Transverse colon (tissue), 4 donors: ENCODE data around the gene PHETA1.

Experiments used
- EP300 ChIP-seq: sonication (generic); formaldehyde crosslinking; IDR thresholded peaks from one replicate; pipeline ENCODE4 v1.6.1; 2017; ENCODE audit warnings: antibody characterized with exemption, low read depth
- POLR2A ChIP-seq: fragments of 450-650 bp; IDR thresholded peaks from one replicate; pipeline ENCODE4 v1.6.1; 2016; ENCODE audit warnings: antibody characterized with exemption, mild to moderate bottlenecking, moderate library complexity
- POLR2AphosphoS5 ChIP-seq, 3 donors: sonication (generic); formaldehyde crosslinking; IDR thresholded peaks; one replicate each; pipeline ENCODE4 v1.6.1; 2016; ENCODE audit warnings: antibody characterized with exemption in 3 of 3
- TF ChIP-seq, protein P1 (sequence below), 5 experiments: fragments of 200-600 bp in 3 of 5; fragments of 450-650 bp in 2 of 5; sonication (generic) in 3 of 5; IDR thresholded peaks; 1 replicate in 2 of 5; 2 replicates in 3 of 5; pipeline ENCODE4 v1.5.1; 2016 to 2017; ENCODE audit warnings: antibody characterized with exemption in 5 of 5, inconsistent platforms in 3 of 5, mild to moderate bottlenecking in 2 of 5, moderate library complexity in 1 of 5

DNA sequence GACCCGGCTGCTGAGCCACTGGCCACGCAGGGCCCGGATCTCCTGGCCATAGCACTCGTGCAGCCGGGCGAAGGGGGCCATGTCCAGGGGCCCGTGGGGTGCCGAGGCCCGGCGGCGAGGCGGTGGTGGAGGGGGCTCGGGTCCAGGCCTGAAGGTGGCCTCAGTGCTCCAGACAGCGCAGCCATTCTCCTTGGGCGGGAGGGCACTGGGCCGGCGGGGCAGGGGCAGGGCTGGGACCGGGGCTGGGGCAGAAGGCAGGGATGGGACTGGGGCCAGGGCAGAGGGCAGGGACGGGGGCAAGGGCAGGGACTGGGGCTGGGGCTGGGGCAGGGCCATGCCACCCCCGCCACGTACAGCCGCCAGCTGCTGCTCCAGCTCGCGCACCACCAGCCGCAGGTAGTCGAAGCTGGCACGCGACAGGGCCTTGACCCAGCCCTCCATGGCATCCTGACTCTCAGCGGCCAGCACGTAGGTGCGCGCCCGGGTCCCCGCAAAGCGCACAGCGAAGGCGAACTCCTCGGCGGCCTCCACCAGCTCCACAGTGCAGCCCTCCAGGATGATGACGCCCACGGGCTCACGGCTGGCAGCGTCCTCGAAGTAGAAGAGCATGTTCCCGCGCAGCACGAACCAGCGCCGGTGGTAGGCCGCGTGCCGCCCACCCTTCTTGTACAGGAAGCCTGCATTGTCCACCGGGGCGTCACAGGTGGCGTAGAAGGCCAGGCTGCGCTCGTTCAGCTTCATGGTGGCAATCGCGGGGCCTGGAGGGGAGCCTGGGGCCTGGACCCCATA is 6.0 kb downstream of the PHETA1 start:
- TF ChIP-seq POLR2AphosphoS5 (IDR thresholded peaks at IDR 0.05) (no peak), POLR2A (no peak), EP300 (no peak)
- TF ChIP-seq, protein P1, sequence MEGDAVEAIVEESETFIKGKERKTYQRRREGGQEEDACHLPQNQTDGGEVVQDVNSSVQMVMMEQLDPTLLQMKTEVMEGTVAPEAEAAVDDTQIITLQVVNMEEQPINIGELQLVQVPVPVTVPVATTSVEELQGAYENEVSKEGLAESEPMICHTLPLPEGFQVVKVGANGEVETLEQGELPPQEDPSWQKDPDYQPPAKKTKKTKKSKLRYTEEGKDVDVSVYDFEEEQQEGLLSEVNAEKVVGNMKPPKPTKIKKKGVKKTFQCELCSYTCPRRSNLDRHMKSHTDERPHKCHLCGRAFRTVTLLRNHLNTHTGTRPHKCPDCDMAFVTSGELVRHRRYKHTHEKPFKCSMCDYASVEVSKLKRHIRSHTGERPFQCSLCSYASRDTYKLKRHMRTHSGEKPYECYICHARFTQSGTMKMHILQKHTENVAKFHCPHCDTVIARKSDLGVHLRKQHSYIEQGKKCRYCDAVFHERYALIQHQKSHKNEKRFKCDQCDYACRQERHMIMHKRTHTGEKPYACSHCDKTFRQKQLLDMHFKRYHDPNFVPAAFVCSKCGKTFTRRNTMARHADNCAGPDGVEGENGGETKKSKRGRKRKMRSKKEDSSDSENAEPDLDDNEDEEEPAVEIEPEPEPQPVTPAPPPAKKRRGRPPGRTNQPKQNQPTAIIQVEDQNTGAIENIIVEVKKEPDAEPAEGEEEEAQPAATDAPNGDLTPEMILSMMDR (IDR thresholded peaks at IDR 0.05), result no peak
